Measurements from ENCODE around the gene FSD1L.
"Not testable (repeated sequence)": the region's sequence is repeated elsewhere in the genome, so short reads cannot be mapped to it uniquely, and the experiment has no call there.

Gene FSD1L

DNA sequence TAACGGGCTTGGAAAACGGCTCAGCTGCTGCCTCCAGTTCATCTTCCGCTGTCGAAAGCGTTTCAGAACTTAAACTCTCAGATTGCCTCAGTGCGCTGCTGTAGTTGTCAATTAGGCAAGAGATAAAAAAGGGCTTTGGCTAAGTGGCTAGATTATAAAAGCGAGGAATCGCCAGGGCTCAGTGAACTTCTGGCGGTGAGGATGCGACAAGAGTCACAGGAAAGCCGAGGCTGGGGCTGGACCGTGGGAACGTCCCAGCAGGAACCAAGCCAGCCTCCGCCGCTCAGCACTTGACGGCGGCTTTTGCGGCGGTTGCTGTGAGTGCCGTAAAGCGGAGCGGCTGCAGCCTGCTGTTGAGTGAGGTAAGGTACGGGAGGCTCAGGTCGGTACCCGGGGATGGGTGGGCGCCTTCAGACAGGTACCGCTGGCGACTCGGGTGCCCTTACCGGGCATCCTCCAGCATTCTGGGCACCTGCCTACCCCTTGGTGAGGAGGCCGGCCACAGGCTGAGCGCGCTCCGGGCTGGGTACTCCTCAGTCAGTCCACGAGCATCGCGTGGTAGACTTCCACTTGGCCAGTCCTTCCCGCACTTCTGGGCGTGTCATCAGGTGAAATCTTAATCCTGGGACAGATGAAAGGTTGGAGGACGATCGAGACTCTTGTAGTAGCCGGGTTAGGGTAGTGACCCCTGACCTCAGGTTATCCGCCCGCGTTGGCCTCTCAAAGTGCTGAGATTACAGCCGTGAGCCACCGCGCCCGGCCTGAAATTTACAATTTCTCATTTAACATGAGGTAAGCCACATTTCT lies 110.2 kb downstream of the FSD1L start, which contains the start of gene FKTN:
TSS of gene FKTN (plus strand) at position 328 of the 807 bp plus-strand sequence. CDS start 16,902 bp downstream, outside the sequence.
- peak within 1 kb of the TSS; percentile 89 for H4K8ac ChIP-seq (ENCODE audit: low read depth, low read length)
- peak within 1 kb of the TSS; percentile 98 for H3K4me2 ChIP-seq (ENCODE audit: low read length)
- no peak within 1 kb of the TSS for H3K18ac ChIP-seq (ENCODE audit: low read length)
- H2BK120ac ChIP-seq (ENCODE audit: insufficient read depth, low read length, poor library complexity) = no peak within 1 kb of the TSS
- no peak within 1 kb of the TSS for H3K23ac ChIP-seq (ENCODE audit: low read length)
- H3K4ac ChIP-seq (ENCODE audit: low read depth, low read length) = peak within 1 kb of the TSS; percentile 1
- no peaks in the 10 kb centered on the region for H3K79me2 ChIP-seq (ENCODE audit: control insufficient read depth, insufficient read depth, low read length, poor library complexity)
- no CpG with 5 or more reads among the region's 49 CpGs for WGBS (ENCODE audit: extremely low coverage, insufficient coverage, insufficient read length)
- no peak within 1 kb of the TSS for H2AK5ac ChIP-seq (ENCODE audit: low read length)
- H3K4me3 ChIP-seq (ENCODE audit: low read depth, low read length) = peak within 1 kb of the TSS; percentile 96
- H3K36me3 ChIP-seq (ENCODE audit: control insufficient read depth in 1 of 2, insufficient read depth in 2 of 2, low read length in 2 of 2) = peaks cover 0 to 2% of the 10 kb centered on the region in 2 experiments
- H3K9me3 ChIP-seq (ENCODE audit: insufficient read depth, low read depth, low read length) = peaks cover 2% of the 10 kb centered on the region
- H3K4me1 ChIP-seq (ENCODE audit: control insufficient read depth in 1 of 2, insufficient read depth in 2 of 2, low read length in 2 of 2) = peaks cover 0 to 2% of the 10 kb centered on the region in 2 experiments
- H3K27me3 ChIP-seq (ENCODE audit: insufficient read depth, low read length) = no peaks in the 10 kb centered on the region
- peak within 1 kb of the TSS; percentile 75 for H4K12ac ChIP-seq (ENCODE audit: low read depth, low read length)
- no peak within 1 kb of the TSS for H2BK12ac ChIP-seq (ENCODE audit: low read length)
- H2AFZ ChIP-seq (ENCODE audit: insufficient read depth, low read length, poor library complexity) = peak within 1 kb of the TSS; percentile 57
- peak within 1 kb of the TSS; percentile 64 for H3K9ac ChIP-seq (ENCODE audit: low read length)
- peak within 1 kb of the TSS; percentile 31 for H4K91ac ChIP-seq (ENCODE audit: low read depth, low read length)
- peak; percentile 87 to 88 for DNase-seq
- H3K27ac ChIP-seq (ENCODE audit: low read depth, low read length) = no peak within 1 kb of the TSS
- H2BK5ac ChIP-seq (ENCODE audit: low read depth, low read length, poor library complexity) = no peak within 1 kb of the TSS
- H3K14ac ChIP-seq (ENCODE audit: low read length) = peak within 1 kb of the TSS; percentile 26
- no peaks in the 10 kb centered on the region for H3K79me1 ChIP-seq (ENCODE audit: low read length)

DNA sequence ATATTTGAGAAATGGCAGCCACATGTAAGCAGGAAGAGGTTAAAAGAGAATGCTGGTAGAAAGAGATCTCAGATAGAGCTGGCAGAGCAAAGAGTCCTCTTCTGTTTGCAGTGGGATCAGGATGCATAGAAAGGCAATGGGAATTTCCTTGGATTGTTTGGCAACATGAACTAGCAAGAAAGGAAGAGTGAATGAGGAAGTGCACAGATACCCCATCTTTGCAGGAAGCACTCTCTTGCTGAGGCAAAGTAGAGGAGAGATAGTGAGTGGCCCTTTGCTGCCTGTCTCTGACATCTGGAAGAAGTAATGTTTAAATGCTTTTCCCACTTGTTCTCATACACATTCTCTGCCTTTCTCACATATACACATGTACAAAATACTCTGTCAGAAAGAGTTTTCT lies 124.6 kb downstream of the FSD1L start:
- no peak overlapping the region for H3K23ac ChIP-seq (ENCODE audit: low read length)
- H4K8ac ChIP-seq (ENCODE audit: low read depth, low read length) = no peak overlapping the region
- no peak overlapping the region for H3K4me2 ChIP-seq (ENCODE audit: low read length)
- H3K9ac ChIP-seq (ENCODE audit: low read length) = no peak overlapping the region
- H3K4ac ChIP-seq (ENCODE audit: low read depth, low read length) = no peak overlapping the region
- H2AK5ac ChIP-seq (ENCODE audit: low read length) = no peak overlapping the region
- no peaks in the 10 kb centered on the region for H3K9me3 ChIP-seq (ENCODE audit: insufficient read depth, low read depth, low read length)
- no peaks in the 10 kb centered on the region for H3K27me3 ChIP-seq (ENCODE audit: insufficient read depth, low read length)
- no peaks in the 10 kb centered on the region for H3K4me1 ChIP-seq (ENCODE audit: control insufficient read depth in 1 of 2, insufficient read depth in 2 of 2, low read length in 2 of 2)
- no peak overlapping the region for H2BK5ac ChIP-seq (ENCODE audit: low read depth, low read length, poor library complexity)
- H3K79me2 ChIP-seq (ENCODE audit: control insufficient read depth, insufficient read depth, low read length, poor library complexity) = no peaks in the 10 kb centered on the region
- H3K36me3 ChIP-seq (ENCODE audit: control insufficient read depth in 1 of 2, insufficient read depth in 2 of 2, low read length in 2 of 2) = no peaks in the 10 kb centered on the region
- no peak overlapping the region for H4K91ac ChIP-seq (ENCODE audit: low read depth, low read length)
- no peak overlapping the region for H2BK12ac ChIP-seq (ENCODE audit: low read length)
- H3K27ac ChIP-seq (ENCODE audit: low read depth, low read length) = no peak overlapping the region
- no peak overlapping the region for H2AFZ ChIP-seq (ENCODE audit: insufficient read depth, low read length, poor library complexity)
- no peak overlapping the region for H3K14ac ChIP-seq (ENCODE audit: low read length)
- no peak overlapping the region for H3K4me3 ChIP-seq (ENCODE audit: low read depth, low read length)
- DNase-seq = no peak
- no peak overlapping the region for H2BK120ac ChIP-seq (ENCODE audit: insufficient read depth, low read length, poor library complexity)
- no peak overlapping the region for H3K18ac ChIP-seq (ENCODE audit: low read length)
- no peaks in the 10 kb centered on the region for H3K79me1 ChIP-seq (ENCODE audit: low read length)
- no peak overlapping the region for H4K12ac ChIP-seq (ENCODE audit: low read depth, low read length)

DNA sequence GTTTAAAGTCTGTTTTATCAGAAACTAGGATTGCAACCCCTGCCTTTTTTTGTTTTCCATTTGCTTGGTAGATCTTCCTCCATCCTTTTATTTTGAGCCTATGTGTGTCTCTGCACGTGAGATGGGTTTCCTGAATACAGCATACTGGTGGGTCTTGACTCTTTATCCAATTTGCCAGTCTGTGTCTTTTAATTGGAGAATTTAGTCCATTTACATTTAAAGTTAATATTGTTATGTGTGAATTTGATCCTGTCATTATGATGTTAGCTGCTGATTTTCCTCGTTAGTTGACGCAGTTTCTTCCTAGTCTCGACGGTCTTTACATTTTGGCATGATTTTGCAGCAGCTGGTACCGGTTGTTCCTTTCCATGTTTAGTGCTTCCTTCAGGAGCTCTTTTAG lies 132.1 kb downstream of the FSD1L start:
- not testable (repeated sequence) for H3K9me3 ChIP-seq (ENCODE audit: insufficient read depth, low read depth, low read length); H3K79me1 ChIP-seq (ENCODE audit: low read length); H2BK5ac ChIP-seq (ENCODE audit: low read depth, low read length, poor library complexity); H3K4ac ChIP-seq (ENCODE audit: low read depth, low read length); H2BK12ac ChIP-seq (ENCODE audit: low read length); H3K79me2 ChIP-seq (ENCODE audit: control insufficient read depth, insufficient read depth, low read length, poor library complexity); H3K9ac ChIP-seq (ENCODE audit: low read length); H3K36me3 ChIP-seq (ENCODE audit: control insufficient read depth in 1 of 2, insufficient read depth in 2 of 2, low read length in 2 of 2); H2BK120ac ChIP-seq (ENCODE audit: insufficient read depth, low read length, poor library complexity); H3K4me1 ChIP-seq (ENCODE audit: control insufficient read depth in 1 of 2, insufficient read depth in 2 of 2, low read length in 2 of 2); H2AFZ ChIP-seq (ENCODE audit: insufficient read depth, low read length, poor library complexity); H3K27me3 ChIP-seq (ENCODE audit: insufficient read depth, low read length); H3K4me2 ChIP-seq (ENCODE audit: low read length); H2AK5ac ChIP-seq (ENCODE audit: low read length); H3K18ac ChIP-seq (ENCODE audit: low read length); H3K14ac ChIP-seq (ENCODE audit: low read length); DNase-seq; H4K12ac ChIP-seq (ENCODE audit: low read depth, low read length); H3K4me3 ChIP-seq (ENCODE audit: low read depth, low read length); H3K23ac ChIP-seq (ENCODE audit: low read length); H4K91ac ChIP-seq (ENCODE audit: low read depth, low read length); H4K8ac ChIP-seq (ENCODE audit: low read depth, low read length); H3K27ac ChIP-seq (ENCODE audit: low read depth, low read length)
- no CpG with 5 or more reads among the region's 6 CpGs for WGBS (ENCODE audit: extremely low coverage, insufficient coverage, insufficient read length)

DNA sequence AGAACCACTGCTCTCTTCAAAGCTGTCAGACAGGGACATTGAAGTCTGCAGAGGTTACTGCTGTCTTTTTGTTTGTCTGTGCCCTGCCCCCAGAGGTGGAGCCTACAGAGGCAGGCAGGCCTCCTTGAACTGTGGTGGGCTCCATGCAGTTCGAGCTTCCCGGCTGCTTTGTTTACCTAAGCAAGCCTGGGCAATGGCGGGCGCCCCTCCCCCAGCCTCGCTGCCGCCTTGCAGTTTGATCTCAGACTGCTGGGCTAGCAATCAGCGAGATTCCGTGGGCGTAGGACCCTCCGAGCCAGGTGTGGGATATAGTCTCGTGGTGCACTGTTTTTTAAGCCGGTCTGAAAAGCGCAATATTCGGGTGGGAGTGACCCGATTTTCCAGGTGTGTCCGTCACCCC lies 133.7 kb downstream of the FSD1L start:
- H2BK5ac ChIP-seq (ENCODE audit: low read depth, low read length, poor library complexity); H3K27me3 ChIP-seq (ENCODE audit: insufficient read depth, low read length); H3K23ac ChIP-seq (ENCODE audit: low read length); DNase-seq; H2AK5ac ChIP-seq (ENCODE audit: low read length); H2BK12ac ChIP-seq (ENCODE audit: low read length); H2BK120ac ChIP-seq (ENCODE audit: insufficient read depth, low read length, poor library complexity); H3K36me3 ChIP-seq (ENCODE audit: control insufficient read depth in 1 of 2, insufficient read depth in 2 of 2, low read length in 2 of 2); H3K4ac ChIP-seq (ENCODE audit: low read depth, low read length); H3K4me3 ChIP-seq (ENCODE audit: low read depth, low read length); H3K9me3 ChIP-seq (ENCODE audit: insufficient read depth, low read depth, low read length); H3K27ac ChIP-seq (ENCODE audit: low read depth, low read length); H2AFZ ChIP-seq (ENCODE audit: insufficient read depth, low read length, poor library complexity); H4K91ac ChIP-seq (ENCODE audit: low read depth, low read length); H3K4me1 ChIP-seq (ENCODE audit: control insufficient read depth in 1 of 2, insufficient read depth in 2 of 2, low read length in 2 of 2); H3K79me1 ChIP-seq (ENCODE audit: low read length); H3K18ac ChIP-seq (ENCODE audit: low read length); H3K14ac ChIP-seq (ENCODE audit: low read length); H3K4me2 ChIP-seq (ENCODE audit: low read length); H3K9ac ChIP-seq (ENCODE audit: low read length); H4K12ac ChIP-seq (ENCODE audit: low read depth, low read length); H3K79me2 ChIP-seq (ENCODE audit: control insufficient read depth, insufficient read depth, low read length, poor library complexity); H4K8ac ChIP-seq (ENCODE audit: low read depth, low read length): not testable (repeated sequence)
- no CpG with 5 or more reads among the region's 16 CpGs for WGBS (ENCODE audit: extremely low coverage, insufficient coverage, insufficient read length)
